ENCODE measurements around the gene DOK7. TPM values are rescaled to one million over a fixed set of nuclear protein-coding genes. Genes with fewer than 3 reads are reported as not detected.
"Not testable (repeated sequence)": the region's sequence is repeated elsewhere in the genome, so short reads cannot be mapped to it uniquely, and the experiment has no call there.

The DOK7 gene
- total RNA-seq, 2 donors from 2014 or later, result not detected

DNA sequence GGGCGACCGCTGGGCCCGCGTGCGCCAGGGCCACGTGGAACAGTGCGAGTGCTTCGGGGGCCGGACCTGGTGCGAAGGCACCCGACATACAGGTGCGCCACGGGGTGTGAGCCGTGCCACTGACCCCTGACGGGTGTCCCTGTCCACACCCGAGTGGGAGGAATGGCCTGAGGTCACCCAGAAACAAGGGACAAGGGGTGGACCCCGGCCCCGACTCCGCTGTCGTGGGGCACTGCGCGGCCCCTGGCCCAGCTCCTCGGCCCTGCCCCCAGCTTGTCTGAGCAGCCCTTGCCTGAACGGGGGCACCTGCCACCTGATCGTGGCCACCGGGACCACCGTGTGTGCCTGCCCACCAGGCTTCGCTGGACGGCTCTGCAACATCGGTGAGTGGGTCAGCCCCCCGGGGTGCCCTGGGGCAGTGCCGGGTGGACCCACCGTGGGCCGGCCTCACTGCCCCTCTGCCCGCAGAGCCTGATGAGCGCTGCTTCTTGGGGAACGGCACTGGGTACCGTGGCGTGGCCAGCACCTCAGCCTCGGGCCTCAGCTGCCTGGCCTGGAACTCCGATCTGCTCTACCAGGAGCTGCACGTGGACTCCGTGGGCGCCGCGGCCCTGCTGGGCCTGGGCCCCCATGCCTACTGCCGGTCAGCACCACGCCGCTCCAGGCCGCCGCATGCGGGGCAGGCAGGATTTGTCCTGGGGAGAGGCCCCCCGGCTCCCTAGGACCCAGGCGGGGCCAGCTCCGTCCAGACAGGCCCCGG lies 18.6 kb upstream of the DOK7 start:
- H3K4me3 Mint-ChIP-seq, result no peak overlapping the region
- no peaks in the 10 kb centered on the region for H3K4me1 Mint-ChIP-seq
- no peak overlapping the region for H3K27ac Mint-ChIP-seq
- no peak for ATAC-seq (replicated peaks)
- no peaks in the 10 kb centered on the region for H3K27me3 Mint-ChIP-seq
- no peaks in the 10 kb centered on the region for H3K9me3 Mint-ChIP-seq
- H3K36me3 Mint-ChIP-seq (ENCODE audit: low read depth), result no peaks in the 10 kb centered on the region

DNA sequence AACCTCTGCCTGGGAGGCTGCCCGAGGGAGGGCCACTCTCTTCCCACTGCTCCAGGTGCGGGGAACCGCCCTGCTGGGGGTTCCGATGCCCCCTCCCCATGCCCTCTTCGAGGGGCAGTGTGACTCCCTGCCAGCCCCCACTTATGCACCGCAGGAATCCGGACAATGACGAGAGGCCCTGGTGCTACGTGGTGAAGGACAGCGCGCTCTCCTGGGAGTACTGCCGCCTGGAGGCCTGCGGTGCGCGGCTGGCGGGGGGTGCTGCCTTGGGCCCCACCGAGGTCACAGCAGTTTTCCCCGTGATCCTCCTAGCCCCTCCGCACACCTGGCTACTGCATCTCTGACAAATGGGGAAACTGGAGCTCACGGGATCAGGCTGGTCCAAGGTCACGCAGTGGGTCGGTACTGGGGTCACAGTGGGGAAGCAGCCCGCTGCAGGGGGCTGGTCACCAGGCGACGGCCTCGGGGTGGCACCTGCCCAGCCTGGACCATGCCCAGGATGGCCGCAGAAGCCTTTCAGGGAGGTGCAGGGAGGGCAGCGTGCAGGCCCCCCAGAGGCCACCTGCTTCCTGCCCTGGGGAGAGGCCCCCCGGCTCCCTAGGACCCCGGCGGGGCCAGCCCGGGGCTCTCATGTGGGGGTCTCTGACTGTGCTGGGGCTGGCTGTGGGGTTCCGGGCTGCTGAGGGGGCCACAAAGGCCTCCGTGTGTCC lies 17.8 kb upstream of the DOK7 start:
- Mint-ChIP-seq H3K27me3 (no peaks in the 10 kb centered on the region), H3K9me3 (no peaks in the 10 kb centered on the region), H3K4me3 (no peak overlapping the region), H3K36me3 (ENCODE audit: low read depth) (no peaks in the 10 kb centered on the region), H3K27ac (no peak overlapping the region), H3K4me1 (no peaks in the 10 kb centered on the region)
- ATAC-seq (replicated peaks), result no peak

- Mint-ChIP-seq H3K27ac (no peak overlapping the region), H3K36me3 (ENCODE audit: low read depth) (no peaks in the 10 kb centered on the region), H3K27me3 (no peaks in the 10 kb centered on the region), H3K4me1 (no peaks in the 10 kb centered on the region), H3K9me3 (no peaks in the 10 kb centered on the region), H3K4me3 (no peak overlapping the region)
- no peak for ATAC-seq (replicated peaks)
Observed at GRCh38 chr4:3445829-3446545, 17.1 kb upstream of the DOK7 start.

GRCh38 chr4:3446631-3447320 lies 16.3 kb upstream of the DOK7 start:
- no peak for ATAC-seq (replicated peaks)
- Mint-ChIP-seq H3K36me3 (ENCODE audit: low read depth) (no peaks in the 10 kb centered on the region), H3K27ac (no peak overlapping the region), H3K4me1 (no peaks in the 10 kb centered on the region), H3K9me3 (no peaks in the 10 kb centered on the region), H3K27me3 (no peaks in the 10 kb centered on the region), H3K4me3 (no peak overlapping the region)

DNA sequence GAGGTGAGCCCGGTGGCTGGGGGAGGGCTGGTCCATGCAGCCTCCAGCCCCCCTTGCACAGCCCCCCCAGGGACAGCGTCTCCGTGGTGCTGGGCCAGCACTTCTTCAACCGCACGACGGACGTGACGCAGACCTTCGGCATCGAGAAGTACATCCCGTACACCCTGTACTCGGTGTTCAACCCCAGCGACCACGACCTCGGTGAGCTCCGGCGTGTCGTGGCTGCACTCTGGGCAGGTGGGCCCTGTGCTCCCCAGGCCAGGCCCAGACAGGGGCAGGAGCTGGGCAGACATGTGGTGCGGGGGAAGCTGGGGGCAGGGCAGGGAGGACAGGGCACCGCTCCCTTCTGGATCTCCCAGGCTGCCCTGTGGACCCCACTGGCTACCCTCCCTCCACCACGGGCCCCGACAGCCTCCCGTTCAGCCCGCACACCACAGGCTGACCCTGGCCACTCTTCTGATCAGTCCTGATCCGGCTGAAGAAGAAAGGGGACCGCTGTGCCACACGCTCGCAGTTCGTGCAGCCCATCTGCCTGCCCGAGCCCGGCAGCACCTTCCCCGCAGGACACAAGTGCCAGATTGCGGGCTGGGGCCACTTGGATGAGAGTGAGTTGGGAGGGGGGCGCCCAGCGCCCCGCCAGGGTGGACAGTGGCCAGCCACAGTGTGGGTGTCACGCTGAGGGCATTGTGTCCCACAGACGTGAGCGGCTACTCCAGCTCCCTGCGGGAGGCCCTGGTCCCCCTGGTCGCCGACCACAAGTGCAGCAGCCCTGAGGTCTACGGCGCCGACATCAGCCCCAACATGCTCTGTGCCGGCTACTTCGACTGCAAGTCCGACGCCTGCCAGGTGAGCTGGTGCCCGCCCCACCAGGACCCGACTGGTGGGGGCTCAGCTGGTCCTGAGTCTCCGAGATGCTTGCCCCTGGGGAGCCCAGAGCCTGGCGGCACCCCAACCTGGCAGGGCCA lies 15.4 kb upstream of the DOK7 start:
- Mint-ChIP-seq H3K27ac (no peak overlapping the region), H3K9me3 (no peaks in the 10 kb centered on the region), H3K4me3 (no peak overlapping the region), H3K4me1 (no peaks in the 10 kb centered on the region), H3K36me3 (ENCODE audit: low read depth) (no peaks in the 10 kb centered on the region), H3K27me3 (no peaks in the 10 kb centered on the region)
- ATAC-seq (replicated peaks), result no peak

GRCh38 chr4:3449047-3449573 lies 14.0 kb upstream of the DOK7 start:
- Mint-ChIP-seq H3K9me3 (no peaks in the 10 kb centered on the region), H3K4me1 (no peaks in the 10 kb centered on the region), H3K27ac (no peak overlapping the region), H3K27me3 (no peaks in the 10 kb centered on the region), H3K4me3 (no peak overlapping the region), H3K36me3 (ENCODE audit: low read depth) (no peaks in the 10 kb centered on the region)
- no peak for ATAC-seq (replicated peaks)

GRCh38 chr4:3449574-3450534 lies 13.3 kb upstream of the DOK7 start:
- H3K4me3 Mint-ChIP-seq, result no peak overlapping the region
- no peak for ATAC-seq (replicated peaks)
- H3K36me3 Mint-ChIP-seq (ENCODE audit: low read depth), result no peaks in the 10 kb centered on the region
- no peak overlapping the region for H3K27ac Mint-ChIP-seq
- H3K27me3 Mint-ChIP-seq, result no peaks in the 10 kb centered on the region
- H3K4me1 Mint-ChIP-seq, result no peaks in the 10 kb centered on the region
- no peaks in the 10 kb centered on the region for H3K9me3 Mint-ChIP-seq

GRCh38 chr4:3450643-3451042 lies 12.5 kb upstream of the DOK7 start:
- no peak overlapping the region for H3K4me3 Mint-ChIP-seq
- no peak for ATAC-seq (replicated peaks)
- H3K9me3 Mint-ChIP-seq, result no peaks in the 10 kb centered on the region
- no peaks in the 10 kb centered on the region for H3K4me1 Mint-ChIP-seq
- H3K27me3 Mint-ChIP-seq, result no peaks in the 10 kb centered on the region
- H3K27ac Mint-ChIP-seq, result no peak overlapping the region
- H3K36me3 Mint-ChIP-seq (ENCODE audit: low read depth), result no peaks in the 10 kb centered on the region

DNA sequence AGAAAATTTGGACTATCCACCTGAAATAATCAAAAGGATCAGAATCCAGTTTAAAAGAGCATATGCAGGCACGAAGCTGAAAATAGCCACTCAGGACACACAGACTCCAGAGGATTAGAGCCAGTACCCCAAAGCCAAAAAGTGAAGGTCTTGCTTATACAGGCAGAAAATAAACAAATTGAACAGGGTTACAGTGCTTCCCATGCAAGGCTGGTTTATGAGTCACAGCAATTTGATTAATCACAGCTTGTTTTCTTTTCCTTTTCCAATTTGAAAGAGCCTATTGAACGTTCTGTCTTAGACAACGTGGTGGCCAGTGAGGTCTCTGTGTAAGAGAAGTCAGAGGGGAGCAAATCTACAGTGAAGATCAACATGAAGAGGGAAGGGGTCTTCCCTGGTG lies 11.2 kb upstream of the DOK7 start:
- H3K9me3 Mint-ChIP-seq, result no peaks in the 10 kb centered on the region
- H3K27me3 Mint-ChIP-seq, result no peaks in the 10 kb centered on the region
- H3K4me3 Mint-ChIP-seq, result no peak overlapping the region
- H3K4me1 Mint-ChIP-seq, result no peaks in the 10 kb centered on the region
- no peak overlapping the region for H3K27ac Mint-ChIP-seq
- ATAC-seq (replicated peaks), result no peak
- no peaks in the 10 kb centered on the region for H3K36me3 Mint-ChIP-seq (ENCODE audit: low read depth)

GRCh38 chr4:3452376-3452775 lies 10.7 kb upstream of the DOK7 start:
- no peak for ATAC-seq (replicated peaks)
- H3K9me3 Mint-ChIP-seq, result no peaks in the 10 kb centered on the region
- no peak overlapping the region for H3K27ac Mint-ChIP-seq
- no peaks in the 10 kb centered on the region for H3K4me1 Mint-ChIP-seq
- no peaks in the 10 kb centered on the region for H3K27me3 Mint-ChIP-seq
- no peak overlapping the region for H3K4me3 Mint-ChIP-seq
- H3K36me3 Mint-ChIP-seq (ENCODE audit: low read depth), result no peaks in the 10 kb centered on the region

DNA sequence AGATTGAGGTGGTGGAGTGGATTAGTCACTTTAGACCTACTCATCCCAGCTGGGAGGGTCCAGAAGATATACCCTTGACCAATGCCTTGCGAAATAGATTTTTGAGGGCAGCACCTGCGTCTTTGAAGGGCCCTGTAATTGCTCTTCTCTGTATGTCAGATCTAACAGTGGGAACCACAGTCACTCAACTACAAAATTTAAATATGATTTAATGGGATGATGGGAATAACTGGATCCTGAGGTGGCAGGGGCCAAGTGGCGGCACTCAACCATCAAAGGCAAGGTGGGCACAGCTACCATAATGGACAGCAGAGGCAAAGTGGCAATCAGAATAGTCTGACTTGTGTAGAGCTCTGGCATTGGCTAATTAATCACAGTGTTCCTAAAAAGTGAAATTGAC lies 7.5 kb upstream of the DOK7 start:
- not testable (repeated sequence) for H3K4me3 Mint-ChIP-seq; H3K27me3 Mint-ChIP-seq; H3K4me1 Mint-ChIP-seq; H3K36me3 Mint-ChIP-seq (ENCODE audit: low read depth); H3K27ac Mint-ChIP-seq; H3K9me3 Mint-ChIP-seq; ATAC-seq (replicated peaks)

- no peaks in the 10 kb centered on the region for H3K36me3 Mint-ChIP-seq (ENCODE audit: low read depth)
- no peak overlapping the region for H3K4me3 Mint-ChIP-seq
- no peak for ATAC-seq (replicated peaks)
- no peaks in the 10 kb centered on the region for H3K9me3 Mint-ChIP-seq
- no peaks in the 10 kb centered on the region for H3K4me1 Mint-ChIP-seq
- no peak overlapping the region for H3K27ac Mint-ChIP-seq
- H3K27me3 Mint-ChIP-seq, result peaks cover 12% of the 10 kb centered on the region
Observed at GRCh38 chr4:3458371-3458770, 4.7 kb upstream of the DOK7 start.

DNA sequence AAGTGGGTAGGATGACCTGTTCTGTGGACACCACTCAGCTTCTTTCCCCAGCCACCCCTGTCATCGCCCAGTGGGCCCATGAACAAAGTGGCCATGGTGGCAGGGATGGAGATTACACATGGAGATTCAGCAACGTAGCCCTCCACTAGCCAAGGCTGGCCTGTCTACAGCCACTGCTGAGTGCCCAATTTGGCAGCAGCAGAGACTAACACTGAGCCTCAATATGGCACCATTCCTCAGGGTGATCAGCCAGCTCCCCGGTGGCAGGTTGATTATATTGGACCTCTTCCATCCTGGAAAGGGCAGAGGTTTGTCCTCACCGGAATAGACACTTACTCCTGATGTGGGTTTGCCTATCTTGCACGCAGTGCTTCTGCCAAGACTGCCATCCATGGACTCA lies 4.0 kb upstream of the DOK7 start:
- H3K4me1 Mint-ChIP-seq; H3K36me3 Mint-ChIP-seq (ENCODE audit: low read depth); ATAC-seq (replicated peaks); H3K27ac Mint-ChIP-seq; H3K9me3 Mint-ChIP-seq; H3K4me3 Mint-ChIP-seq: not testable (repeated sequence)
- peaks cover 12% of the 10 kb centered on the region for H3K27me3 Mint-ChIP-seq
